ENCODE results near the gene RBBP8.

Gene RBBP8

DNA sequence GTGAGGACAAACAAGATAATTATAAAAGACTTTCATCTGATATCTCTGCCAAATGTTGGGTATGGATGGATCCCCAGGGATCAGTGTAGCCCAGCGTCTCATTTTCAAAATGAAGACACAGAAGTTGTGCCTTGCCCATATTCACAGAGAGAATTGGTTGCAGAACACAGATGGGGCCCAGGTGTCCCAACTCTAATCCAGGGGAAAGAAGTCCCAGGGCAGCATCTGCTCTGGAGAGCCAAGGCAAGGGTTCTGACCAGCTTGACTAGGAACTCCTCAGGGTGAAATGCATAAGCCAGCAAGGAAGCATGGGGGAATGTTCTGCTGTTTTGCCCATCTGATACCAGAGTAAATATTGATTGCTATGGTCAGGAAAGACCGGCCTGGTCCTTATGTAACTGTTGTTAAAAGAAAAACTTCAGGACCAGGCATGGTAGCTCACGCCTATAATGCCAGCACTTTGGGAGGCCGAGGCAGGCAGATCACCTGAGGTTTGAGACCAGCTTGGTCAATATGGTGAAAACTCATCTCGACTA lies 133.4 kb downstream of the RBBP8 start:
- H3K27ac ChIP-seq, result no peak overlapping the region
- TF ChIP-seq, protein P1, sequence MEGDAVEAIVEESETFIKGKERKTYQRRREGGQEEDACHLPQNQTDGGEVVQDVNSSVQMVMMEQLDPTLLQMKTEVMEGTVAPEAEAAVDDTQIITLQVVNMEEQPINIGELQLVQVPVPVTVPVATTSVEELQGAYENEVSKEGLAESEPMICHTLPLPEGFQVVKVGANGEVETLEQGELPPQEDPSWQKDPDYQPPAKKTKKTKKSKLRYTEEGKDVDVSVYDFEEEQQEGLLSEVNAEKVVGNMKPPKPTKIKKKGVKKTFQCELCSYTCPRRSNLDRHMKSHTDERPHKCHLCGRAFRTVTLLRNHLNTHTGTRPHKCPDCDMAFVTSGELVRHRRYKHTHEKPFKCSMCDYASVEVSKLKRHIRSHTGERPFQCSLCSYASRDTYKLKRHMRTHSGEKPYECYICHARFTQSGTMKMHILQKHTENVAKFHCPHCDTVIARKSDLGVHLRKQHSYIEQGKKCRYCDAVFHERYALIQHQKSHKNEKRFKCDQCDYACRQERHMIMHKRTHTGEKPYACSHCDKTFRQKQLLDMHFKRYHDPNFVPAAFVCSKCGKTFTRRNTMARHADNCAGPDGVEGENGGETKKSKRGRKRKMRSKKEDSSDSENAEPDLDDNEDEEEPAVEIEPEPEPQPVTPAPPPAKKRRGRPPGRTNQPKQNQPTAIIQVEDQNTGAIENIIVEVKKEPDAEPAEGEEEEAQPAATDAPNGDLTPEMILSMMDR (IDR thresholded peaks at IDR 0.05), result no peak

GRCh38 chr18:23067236-23067635 lies 134.1 kb downstream of the RBBP8 start:
- TF ChIP-seq, protein P1 (IDR thresholded peaks at IDR 0.05), result no peak
- TF ChIP-seq ZFX (IDR thresholded peaks at IDR 0.05; ENCODE audit: borderline replicate concordance), result no peak
- H3K27ac ChIP-seq, result no peak overlapping the region

- TF ChIP-seq, protein P1 (IDR thresholded peaks at IDR 0.05), result no peak
- TF ChIP-seq ZFX (IDR thresholded peaks at IDR 0.05; ENCODE audit: borderline replicate concordance), result no peak
- H3K27ac ChIP-seq, result no peak overlapping the region
Observed at GRCh38 chr18:23068011-23068410, 134.9 kb downstream of the RBBP8 start.

DNA sequence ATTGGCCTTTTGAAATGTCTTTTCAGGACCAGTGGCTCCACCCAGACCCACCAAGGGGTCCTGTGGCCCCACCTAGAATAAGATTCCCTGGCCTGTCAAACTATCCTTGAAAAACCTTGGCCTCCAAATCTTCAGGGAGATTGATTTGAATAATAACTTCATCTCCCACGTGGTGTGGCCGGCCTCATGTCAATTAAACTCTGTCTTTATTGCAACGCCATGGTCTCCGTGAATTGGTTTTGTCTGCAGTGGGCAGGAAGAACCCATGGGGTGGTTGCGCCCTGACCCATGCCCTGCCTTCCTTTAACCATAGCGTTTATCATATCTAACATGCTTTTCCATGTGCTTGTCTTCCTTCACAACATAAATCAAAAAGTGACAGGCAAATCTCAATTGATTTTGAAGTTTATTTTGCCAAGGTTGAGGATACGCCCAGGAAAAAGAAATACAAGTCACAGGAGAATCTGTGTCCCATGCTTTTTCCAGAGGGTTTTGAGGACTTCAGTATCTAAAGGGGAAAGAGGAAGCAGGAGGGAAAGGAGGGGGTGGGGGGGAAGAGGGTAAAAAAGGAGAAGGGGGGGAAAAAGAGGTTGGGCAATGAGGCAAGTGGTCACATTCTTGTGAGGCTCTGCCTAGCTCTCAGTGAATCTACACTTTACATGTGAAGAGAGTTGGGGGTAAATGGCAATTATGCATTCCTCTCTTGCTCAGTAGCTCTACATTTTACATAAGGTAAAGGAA lies 135.6 kb downstream of the RBBP8 start:
- TF ChIP-seq ZFX (IDR thresholded peaks at IDR 0.05; ENCODE audit: borderline replicate concordance), result no peak
- TF ChIP-seq, protein P1 (IDR thresholded peaks at IDR 0.05), result no peak

DNA sequence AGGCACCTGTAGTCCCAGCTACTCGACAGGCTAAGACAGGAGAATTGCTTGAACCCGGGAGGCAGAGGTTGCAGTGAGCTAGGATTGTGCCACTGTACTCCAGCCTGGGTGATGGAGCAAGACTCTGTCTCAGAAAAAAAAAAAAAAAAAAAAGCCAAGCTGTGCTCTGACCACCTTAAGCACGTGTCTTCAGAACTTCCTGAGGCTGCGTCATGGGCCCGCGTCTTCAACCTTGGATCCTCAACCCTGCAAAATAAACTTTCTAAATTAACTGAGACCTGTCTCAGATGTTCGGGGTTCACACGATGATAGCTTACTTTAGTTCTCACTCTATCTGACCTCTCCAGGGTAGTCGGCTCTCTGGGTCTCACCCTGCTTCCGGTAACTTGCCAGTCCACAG lies 136.4 kb downstream of the RBBP8 start:
- H3K27ac ChIP-seq, result no peak overlapping the region
- TF ChIP-seq, protein P1 (IDR thresholded peaks at IDR 0.05), result no peak
- TF ChIP-seq ZFX (IDR thresholded peaks at IDR 0.05; ENCODE audit: borderline replicate concordance), result no peak

More for the DNA sequence above, 135.6 kb downstream of the RBBP8 start:
- no peak overlapping the region for H3K27ac ChIP-seq

DNA sequence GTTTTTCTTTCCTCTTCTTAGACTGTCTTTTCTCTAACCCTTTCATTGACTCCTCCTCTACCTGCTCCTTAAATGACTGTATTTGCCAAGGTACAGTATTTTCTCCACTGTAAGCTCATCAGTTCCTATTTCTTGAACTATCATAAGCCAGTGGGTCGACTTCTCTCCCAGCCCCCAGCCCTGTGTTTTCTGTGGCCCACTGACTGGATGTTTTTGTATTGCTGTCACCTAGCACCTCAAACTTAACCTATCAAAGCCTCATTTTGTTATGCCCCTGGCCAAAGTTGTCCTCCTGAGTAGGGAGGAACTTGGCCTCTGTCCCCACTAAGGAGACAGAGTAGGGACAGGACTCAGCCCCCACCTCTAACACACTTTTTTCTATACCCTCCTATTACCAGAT lies 136.8 kb downstream of the RBBP8 start:
- no peak overlapping the region for H3K27ac ChIP-seq
- TF ChIP-seq, protein P1 (IDR thresholded peaks at IDR 0.05), result no peak
- no peak for TF ChIP-seq ZFX (IDR thresholded peaks at IDR 0.05; ENCODE audit: borderline replicate concordance)

DNA sequence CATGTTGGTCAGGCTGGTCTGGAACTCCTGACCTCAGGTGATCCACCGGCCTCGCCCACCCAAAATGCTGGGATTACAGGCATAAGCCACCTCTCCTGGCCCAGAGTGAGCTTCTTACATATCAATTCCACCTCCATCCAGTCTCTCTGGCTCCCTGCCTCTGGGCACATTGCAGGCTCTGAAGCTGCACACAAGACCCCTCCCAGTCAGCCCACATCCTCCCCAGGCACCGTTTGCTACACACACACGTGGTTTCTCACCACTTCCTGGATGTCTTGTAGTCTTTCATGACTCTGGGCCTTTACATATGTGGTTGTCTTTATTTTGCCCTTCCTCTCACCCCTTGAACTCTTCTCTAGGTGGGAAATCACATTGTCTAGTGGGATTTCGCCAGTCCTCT lies 138.2 kb downstream of the RBBP8 start:
- TF ChIP-seq, protein P1 (IDR thresholded peaks at IDR 0.05), result no peak
- TF ChIP-seq ZFX (IDR thresholded peaks at IDR 0.05; ENCODE audit: borderline replicate concordance), result no peak
- no peak overlapping the region for H3K27ac ChIP-seq
